GM18520 (cell line): ENCODE results near the gene TULP1.
"Not testable (repeated sequence)": the region's sequence is repeated elsewhere in the genome, so short reads cannot be mapped to it uniquely, and the experiment has no call there.

Experiments
- ATAC-seq: cut with Tn5 transposase; IDR thresholded peaks from one replicate; pipeline ENCODE4 v1.9.1; 2021; ENCODE audit not compliant: unreplicated experiment

TULP1 gene

DNA sequence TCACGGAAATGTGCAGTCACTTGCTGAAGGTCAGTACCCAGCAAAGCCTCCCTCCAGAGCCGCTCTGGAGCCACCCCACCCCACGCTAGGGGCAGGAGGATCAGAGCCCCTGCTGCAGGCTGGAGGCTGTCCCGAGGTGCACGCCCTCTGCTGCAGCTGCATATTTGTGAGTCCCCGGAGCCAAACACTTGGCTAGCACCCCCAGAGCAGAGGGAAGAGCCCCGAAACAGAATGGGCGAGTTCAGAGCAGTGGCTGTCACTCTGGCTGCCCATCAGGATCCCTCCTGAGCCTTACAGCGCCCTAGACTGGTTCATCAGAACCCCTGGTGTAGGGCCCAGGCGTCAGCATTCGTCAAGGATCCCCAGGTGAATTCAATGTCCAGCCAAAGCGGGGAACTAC, 9.5 kb upstream of the TULP1 start:
- no peak for ATAC-seq

DNA sequence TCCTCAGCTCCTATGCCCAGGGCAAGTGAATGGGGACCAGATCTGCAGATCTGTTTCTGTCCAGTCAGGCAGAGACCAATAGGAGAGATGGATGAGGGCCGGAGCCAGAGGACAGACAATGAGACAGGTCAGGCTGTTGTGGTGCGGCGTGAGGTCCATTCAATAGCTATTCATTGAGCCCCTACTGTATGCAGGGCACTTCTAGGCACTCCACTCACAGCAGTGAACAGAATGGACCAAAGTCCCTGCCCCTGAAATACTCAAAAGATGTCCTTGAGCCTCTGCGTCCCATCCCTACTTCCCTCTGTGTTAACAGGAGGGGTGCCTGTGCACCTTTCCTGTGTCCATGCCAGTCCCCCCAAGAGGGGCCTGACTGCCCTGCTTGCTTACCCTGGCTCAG, 8.5 kb upstream of the TULP1 start:
- no peak for ATAC-seq

- no peak for ATAC-seq
Observed at GRCh38 chr6:35519313-35520015, 6.8 kb upstream of the TULP1 start.

- ATAC-seq, result no peak
Observed at GRCh38 chr6:35518566-35519312, 6.0 kb upstream of the TULP1 start.

- not testable (repeated sequence) for ATAC-seq
Observed at GRCh38 chr6:35517978-35518377, 5.3 kb upstream of the TULP1 start.

DNA sequence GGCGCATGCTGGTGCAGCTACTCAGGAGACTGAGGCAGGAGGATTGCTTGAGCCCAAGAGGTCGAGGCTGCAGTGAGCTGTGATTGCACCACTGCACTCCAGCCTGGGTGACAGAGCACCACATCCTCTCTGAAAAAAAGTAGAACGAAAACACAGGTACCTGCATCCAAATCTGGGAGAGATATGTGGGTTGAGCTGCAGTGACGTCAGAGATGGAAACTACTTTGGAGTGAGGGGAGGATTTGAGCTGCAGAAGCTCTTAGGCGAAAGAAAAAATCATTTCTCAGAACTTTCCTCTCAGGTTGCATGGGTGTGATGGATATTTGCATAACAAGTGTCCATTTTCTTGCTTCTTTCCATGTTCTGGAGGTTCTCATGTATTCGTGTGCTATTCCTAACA, 4.0 kb upstream of the TULP1 start:
- no peak for ATAC-seq

DNA sequence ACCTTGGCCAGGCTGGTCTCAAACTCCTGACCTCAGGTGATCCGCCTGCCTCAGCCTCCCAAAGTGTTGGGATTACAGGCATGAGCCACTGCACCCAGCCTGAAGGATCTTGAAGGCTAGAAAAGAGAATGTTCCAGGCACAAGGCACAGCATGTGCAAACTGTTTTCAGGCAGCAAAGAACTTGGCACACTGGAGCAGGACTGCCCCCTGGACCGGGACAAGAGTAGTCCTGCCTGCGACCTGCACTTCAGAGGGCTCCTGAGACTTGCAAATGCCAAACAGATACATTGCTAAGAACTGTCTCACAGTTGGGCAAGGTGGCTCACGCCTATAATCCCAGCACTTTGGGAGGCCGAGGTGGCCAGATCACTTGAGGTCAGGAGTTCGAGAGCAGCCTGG, 3.2 kb upstream of the TULP1 start:
- not testable (repeated sequence) for ATAC-seq

- no peak for ATAC-seq
Observed at GRCh38 chr6:35514587-35514986, 1.9 kb upstream of the TULP1 start.

- ATAC-seq, result no peak
Observed at GRCh38 chr6:35512006-35512405, 690 bp downstream of the TULP1 start.

DNA sequence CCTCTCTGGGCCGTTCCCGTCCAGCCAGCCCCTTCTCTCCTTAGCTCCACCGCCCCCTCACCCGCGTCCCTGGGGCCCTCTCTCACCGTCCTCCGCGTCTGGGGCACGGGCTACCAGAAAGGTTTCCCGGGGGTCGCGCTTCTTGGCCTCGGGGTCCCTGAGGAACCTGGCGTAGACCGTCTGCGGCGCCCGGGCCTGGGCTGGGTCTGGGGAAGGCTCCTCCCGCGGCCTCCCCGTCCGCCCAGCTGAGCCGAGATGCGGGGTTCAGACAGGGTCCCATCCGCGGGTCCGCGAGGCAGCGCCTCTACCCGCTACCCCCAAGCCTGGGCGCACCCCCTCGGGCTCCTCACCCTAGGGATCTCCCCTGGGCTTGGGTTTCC, 1.1 kb downstream of the TULP1 start:
- ATAC-seq, result no peak

GRCh38 chr6:35510916-35511561, 1.7 kb downstream of the TULP1 start:
- ATAC-seq, result no peak

DNA sequence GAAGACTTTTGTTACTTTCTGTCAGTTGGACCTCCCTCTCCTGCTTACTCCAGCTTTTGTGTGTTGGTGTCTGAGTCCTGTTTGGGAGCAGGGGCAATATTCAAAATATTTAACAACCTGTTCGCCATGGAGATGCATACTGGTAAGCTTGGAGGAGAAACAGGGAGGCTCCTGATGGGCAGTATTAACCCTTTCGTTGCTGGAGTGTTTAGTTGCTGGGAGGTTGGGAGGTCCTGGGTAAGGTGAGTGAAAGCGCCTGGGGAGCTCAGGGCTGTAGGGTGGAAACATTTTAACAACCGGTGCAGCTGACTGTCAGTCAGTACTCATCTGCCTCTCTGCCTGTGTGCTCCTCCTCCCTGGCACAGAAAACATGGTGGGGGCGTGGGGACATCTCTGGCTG, 4.2 kb downstream of the TULP1 start:
- ATAC-seq, result no peak

DNA sequence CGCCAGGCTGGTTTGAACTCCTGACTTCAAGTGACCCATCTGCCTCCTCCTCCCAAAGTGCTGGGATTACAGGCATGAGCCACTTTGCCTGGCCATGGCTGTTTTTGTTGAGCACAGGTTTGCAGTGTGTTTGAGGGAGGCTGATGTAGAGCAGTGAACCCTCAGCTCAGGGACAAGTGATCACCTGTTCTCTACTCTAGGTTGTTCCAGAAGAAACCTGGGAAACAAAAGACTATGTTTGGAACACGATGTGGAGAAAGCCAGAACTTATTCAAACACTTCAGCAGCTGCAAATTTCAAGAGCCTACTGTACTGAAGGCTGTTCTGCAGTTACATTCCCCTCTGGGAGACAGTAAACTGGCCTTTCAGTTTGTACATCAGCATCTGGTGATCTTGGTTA, 4.7 kb downstream of the TULP1 start:
- ATAC-seq, result no peak

DNA sequence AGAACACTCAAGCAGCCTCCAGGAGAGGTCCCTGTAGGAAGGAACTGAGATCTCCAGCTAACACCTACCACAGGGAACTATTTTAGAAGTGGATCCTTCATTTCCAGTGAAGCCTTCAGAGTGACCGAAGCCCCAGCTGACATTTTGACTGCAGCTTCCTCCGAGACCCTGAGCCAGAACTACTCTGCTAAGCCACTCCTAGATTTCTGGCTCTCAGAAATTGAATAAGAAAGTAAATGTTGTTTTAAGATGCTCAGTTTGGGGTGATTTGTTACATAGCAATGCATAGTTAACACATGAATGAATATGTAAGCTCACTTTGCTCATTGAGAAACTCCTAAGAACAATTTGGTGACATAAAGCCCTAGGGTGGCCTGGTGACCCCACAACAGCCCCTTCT, 5.5 kb downstream of the TULP1 start:
- no peak for ATAC-seq

DNA sequence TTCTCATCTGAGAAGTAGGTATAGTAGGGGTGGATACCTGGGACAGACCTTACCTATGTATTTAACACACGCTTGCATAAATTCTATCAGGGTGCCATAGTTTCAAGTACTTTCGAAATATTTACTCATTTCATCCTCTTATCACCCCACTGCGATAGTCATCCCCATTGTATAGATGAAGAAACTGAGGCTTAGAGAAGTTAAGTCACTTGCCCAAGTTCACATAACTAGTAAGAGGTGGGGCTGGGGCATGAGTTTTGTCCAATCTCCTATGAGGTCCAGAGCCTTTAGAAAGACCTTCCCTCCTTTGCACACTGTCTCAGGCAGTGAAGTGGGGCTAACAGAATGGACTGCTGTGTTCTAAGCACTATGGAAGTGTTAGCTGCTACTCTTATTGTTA, 6.2 kb downstream of the TULP1 start:
- ATAC-seq, result no peak

DNA sequence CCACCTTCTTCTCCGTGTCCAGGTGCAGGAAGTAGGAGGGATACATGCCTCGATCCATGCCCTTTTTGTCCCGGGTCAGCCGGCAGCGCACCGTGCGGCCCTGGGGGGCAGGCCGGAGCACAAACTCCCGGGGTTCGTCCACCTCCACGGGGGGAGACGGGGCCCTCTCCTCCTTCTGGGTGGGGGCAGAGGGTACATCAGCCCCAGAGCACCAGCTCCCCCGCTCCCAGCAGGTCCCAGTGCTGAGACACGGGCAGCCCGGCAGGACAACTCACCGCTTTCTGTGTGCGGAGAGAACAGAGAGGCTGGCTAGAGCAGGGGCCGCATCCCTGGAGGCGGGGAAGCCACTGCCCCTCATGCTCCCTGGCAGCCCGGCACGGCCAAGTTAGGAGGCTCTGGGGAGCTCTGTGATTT, 6.7 kb downstream of the TULP1 start:
- no peak for ATAC-seq

- no peak for ATAC-seq
Observed at GRCh38 chr6:35503534-35503933, 9.2 kb downstream of the TULP1 start.

DNA sequence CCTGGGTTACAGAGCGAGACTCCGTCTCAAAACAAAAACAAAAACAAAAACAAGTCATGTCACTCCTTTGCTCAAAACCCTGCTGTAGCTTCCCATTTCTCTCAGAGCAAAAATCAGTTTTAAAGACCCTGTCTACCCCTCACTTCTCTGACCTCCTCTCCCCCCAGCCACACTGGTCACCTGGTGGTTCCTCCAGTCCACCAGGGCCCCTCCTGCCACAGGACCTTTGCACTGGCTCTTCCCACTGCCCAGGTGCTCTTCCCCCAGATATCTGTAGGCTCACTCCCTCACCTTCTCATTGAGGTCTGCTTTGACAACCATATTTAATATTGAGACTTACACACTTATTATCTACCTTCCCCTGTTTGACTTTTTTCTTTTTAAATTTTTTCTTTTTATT, 10.9 kb downstream of the TULP1 start:
- no peak for ATAC-seq

- ATAC-seq, result no peak
Observed at GRCh38 chr6:35500782-35501181, 11.9 kb downstream of the TULP1 start.

GRCh38 chr6:35499372-35499771, 13.3 kb downstream of the TULP1 start:
- no peak for ATAC-seq

DNA sequence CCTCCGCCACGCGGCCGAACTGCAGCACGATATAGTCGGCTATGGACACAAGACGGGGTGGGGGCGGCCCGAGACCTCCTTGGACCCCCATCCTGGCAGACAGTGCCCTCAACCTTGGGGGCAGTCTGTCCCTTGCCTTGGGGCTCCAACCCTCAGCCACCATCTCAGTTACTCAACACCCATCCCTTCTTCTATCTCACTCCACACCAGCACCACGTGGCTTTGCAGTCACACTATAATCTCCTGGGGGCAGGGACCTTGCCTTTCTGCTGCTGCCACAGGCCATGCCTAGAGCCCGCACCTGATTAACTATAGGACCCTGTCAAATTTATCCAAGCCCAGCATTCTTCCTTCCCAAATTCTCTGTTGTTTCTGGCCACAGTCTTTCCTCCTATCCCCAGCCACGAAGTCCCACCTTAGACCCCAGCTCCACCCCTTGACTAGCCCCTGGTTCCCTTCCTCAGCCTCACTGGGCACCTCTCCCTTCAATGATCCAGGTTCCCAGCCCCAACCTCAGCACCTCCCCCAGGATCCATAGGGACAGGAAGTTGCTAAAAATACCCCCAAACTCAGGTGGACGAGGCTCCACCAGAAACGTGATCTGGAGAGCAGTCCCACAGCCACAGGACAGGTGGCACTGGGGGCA, 14.2 kb downstream of the TULP1 start:
- no peak for ATAC-seq
